ENCODE measurements around the gene IRGQ. TPM values are rescaled to one million over a fixed set of nuclear protein-coding genes. Genes with fewer than 3 reads are reported as not detected.

Gene IRGQ
- total and polyA plus RNA-seq, 2 donors, result 5.9 to 26.2 TPM

DNA sequence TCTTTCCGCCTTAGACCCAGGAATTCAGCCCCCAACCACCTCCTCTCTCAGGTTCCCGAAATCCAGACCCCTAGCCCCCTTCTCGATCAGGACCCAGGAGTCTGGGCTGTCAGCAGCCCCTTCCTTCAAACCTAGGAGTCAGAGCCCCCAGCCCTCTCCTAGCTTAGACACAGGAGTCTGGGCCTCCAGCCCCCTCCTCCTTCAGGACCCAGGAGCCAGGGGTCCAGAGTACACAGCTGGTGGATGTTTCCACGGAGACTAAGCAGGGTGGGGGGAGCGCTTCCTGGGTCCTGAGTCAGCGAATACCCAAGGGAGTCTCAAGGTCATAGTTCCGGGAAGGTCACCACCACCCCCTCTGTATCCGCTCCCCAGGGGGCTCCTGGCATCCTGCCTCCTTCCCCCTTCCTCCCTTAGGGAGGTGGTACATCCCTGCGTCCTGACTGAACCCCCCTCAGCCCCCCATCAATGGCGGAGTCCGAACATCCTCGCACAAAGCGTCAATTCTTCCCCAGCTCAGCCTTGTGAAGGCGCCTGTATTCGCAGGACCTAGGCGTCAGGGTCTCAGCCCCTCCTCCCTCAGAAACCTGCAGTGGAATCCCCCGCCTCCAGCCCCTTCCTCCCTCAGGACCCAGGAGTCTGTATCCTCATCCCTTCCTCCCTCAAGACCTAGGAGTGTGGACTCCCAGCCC lies 39.1 kb upstream of the IRGQ start:
- H3K27ac ChIP-seq (ENCODE audit: low read depth), result no peak overlapping the region
- no peak overlapping the region for H3K4me3 ChIP-seq (ENCODE audit: low read depth, low read length)
- 18% methylated on average over 17 of the region's 17 CpGs for WGBS
- no peaks in the 10 kb centered on the region for H3K36me3 ChIP-seq (ENCODE audit: insufficient read depth)
- no peaks in the 10 kb centered on the region for H3K4me1 ChIP-seq (ENCODE audit: insufficient read depth)
- no peak for DNase-seq (ENCODE audit: extremely low spot score)

DNA sequence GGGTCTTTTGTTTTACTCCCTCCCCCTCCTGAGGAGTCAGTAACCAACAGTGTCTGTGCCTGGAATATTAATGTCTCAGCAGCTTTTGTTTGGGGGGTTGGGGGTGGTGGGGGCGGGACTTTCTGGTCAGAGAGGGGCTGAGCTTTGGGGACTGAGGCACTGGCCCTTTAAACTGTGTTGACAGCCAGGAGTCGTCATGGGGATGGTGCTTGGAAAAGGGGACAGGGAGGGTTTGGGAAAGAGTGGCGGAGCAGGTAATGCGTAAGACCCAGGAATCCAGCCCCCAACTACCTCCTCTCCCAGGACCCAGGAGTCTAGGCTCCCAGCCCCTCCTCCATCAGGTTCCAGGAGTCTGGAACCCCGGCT lies 38.6 kb upstream of the IRGQ start:
- H3K4me3 ChIP-seq (ENCODE audit: low read depth, low read length), result no peak overlapping the region
- no peak for DNase-seq (ENCODE audit: extremely low spot score)
- no peaks in the 10 kb centered on the region for H3K4me1 ChIP-seq (ENCODE audit: insufficient read depth)
- no peaks in the 10 kb centered on the region for H3K36me3 ChIP-seq (ENCODE audit: insufficient read depth)
- no peak overlapping the region for H3K27ac ChIP-seq (ENCODE audit: low read depth)
- 30% methylated on average over 5 of the region's 5 CpGs for WGBS

DNA sequence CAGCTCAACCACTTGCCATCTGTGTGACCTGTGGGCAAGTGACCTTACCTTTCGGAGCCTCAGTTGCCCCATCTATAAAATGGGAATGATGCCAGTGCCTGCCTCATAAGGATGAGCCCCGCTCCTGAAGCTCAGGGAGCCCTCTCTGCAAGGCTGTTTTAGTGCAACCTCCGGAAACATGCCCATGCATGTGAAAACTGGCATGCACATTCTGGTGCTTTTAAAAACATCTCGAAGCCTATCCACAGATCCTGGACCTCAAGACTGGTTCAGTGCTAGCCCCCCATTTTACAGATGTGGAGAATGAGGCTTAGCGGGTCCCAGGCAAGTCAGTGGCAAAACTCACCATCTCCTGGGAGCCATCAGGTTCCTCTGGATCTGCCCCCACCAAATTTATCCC lies 38.1 kb upstream of the IRGQ start:
- WGBS, result 68% methylated on average over 5 of the region's 5 CpGs
- H3K27ac ChIP-seq (ENCODE audit: low read depth), result no peak overlapping the region

DNA sequence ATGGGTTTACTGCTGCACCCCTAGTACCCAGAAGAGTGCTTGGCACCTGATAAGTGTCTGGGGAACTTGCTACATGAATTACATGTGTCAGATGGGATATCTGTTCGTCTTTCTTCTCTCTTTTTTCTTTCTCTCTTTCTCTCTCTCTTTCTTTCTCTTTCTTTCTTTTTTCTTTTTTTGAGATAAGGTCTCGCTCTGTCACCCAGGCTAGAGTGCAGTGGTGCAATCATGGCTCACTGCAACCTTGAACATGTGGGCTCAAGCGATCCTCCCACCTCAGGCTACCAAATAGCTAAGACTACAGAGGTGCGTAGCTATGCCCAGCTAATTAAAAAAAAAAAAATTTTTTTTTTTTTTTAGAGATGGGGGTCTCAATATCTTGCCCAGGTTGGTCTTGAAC lies 37.6 kb upstream of the IRGQ start:
- H3K36me3 ChIP-seq (ENCODE audit: insufficient read depth), result no peaks in the 10 kb centered on the region
- no peak overlapping the region for H3K27ac ChIP-seq (ENCODE audit: low read depth)
- H3K4me3 ChIP-seq (ENCODE audit: low read depth, low read length), result no peak overlapping the region
- no peaks in the 10 kb centered on the region for H3K4me1 ChIP-seq (ENCODE audit: insufficient read depth)
- WGBS, result 88% methylated on average over 4 of the region's 4 CpGs
- no peak for DNase-seq (ENCODE audit: extremely low spot score)

More for the DNA sequence above, 38.1 kb upstream of the IRGQ start:
- Histone ChIP-seq H3K4me1 (ENCODE audit: insufficient read depth) (no peaks in the 10 kb centered on the region), H3K36me3 (ENCODE audit: insufficient read depth) (no peaks in the 10 kb centered on the region), H3K4me3 (ENCODE audit: low read depth, low read length) (no peak overlapping the region)
- no peak for DNase-seq (ENCODE audit: extremely low spot score)

DNA sequence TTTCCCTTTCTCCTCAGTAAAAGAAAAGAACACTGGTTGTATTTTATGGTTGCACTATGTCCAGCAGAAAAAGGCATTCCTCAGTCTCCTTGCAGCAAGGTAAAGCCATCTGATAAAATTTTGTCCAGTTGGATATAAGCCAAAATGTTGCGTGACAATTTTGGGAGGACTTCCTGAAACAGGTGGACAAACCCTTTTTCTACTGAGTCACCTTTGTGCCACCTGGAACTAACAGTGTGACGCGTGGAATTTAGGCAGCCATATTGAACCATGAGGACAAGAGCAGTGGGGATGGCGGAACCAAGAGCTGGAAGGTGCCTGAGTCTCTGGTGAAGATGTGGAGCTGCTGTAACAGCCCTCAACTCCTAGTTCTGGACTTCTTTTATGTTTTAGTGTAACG lies 35.6 kb upstream of the IRGQ start:
- H3K4me1 ChIP-seq (ENCODE audit: insufficient read depth), result no peaks in the 10 kb centered on the region
- no peak for DNase-seq (ENCODE audit: extremely low spot score)
- 87% methylated on average over 5 of the region's 5 CpGs for WGBS

DNA sequence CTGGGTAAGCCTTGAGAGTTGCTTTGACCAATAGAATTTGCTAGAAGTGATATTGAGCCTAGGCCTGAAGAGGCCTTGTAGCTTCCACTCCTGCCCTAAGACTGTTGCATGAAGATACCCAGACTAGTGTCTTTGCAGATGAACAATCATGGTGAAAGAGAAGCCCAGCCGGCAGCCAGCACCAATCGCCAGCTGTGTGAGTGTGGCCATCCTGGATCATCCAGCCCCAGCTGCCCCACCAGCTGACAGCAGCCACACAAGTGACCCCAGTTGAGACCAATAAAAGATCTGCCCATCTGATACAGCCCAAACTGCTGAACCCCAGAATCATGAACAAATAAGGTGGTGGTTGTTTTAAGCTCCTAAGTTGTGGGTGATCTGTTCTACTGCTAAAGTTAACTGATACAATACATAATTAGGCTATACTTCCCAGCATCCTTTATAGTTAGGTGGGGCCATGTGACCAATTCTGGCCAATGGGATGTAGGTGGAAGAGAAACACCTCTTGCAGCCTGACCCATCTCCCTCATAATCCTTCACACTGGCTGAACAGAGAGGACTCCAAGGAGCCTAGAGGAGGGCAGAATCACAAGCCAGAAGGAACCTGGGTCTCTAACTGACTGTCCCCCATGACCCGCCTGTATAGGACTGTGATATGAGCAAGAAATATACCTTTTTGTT lies 32.9 kb upstream of the IRGQ start:
- Histone ChIP-seq H3K36me3 (ENCODE audit: insufficient read depth) (no peaks in the 10 kb centered on the region), H3K4me1 (ENCODE audit: insufficient read depth) (no peaks in the 10 kb centered on the region), H3K4me3 (ENCODE audit: low read depth, low read length) (no peak overlapping the region), H3K27ac (ENCODE audit: low read depth) (no peak overlapping the region)
- no peak for DNase-seq (ENCODE audit: extremely low spot score)
- WGBS, result 84% methylated on average over 3 of the region's 3 CpGs

More for the DNA sequence above, 35.6 kb upstream of the IRGQ start:
- Histone ChIP-seq H3K4me3 (ENCODE audit: low read depth, low read length) (no peak overlapping the region), H3K36me3 (ENCODE audit: insufficient read depth) (no peaks in the 10 kb centered on the region), H3K27ac (ENCODE audit: low read depth) (no peak overlapping the region)

DNA sequence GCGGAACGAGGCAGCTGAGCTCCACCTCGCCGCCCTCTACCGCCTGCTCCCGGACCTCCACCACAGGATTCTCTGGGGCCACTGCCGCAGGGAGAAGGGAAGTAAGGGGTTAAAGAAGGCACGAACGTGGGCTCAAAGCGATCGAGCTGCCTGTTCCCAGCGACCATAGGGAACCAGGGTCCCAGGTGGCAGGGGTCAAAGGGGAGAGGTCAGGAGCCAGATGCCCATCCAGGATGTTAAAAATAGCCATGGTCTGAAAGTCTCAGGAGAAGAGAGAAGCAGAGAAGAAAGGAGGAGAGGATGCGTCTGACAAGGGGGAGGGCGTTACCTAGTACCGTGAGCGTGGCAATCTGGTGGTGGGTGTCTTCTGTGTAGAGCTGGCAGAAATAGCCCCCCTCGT lies 30.9 kb upstream of the IRGQ start:
- H3K4me3 ChIP-seq (ENCODE audit: low read depth, low read length), result no peak overlapping the region
- no peaks in the 10 kb centered on the region for H3K36me3 ChIP-seq (ENCODE audit: insufficient read depth)
- no peak for DNase-seq (ENCODE audit: extremely low spot score)
- 52% methylated on average over 17 of the region's 17 CpGs for WGBS
- no peak overlapping the region for H3K27ac ChIP-seq (ENCODE audit: low read depth)
- no peaks in the 10 kb centered on the region for H3K4me1 ChIP-seq (ENCODE audit: insufficient read depth)

DNA sequence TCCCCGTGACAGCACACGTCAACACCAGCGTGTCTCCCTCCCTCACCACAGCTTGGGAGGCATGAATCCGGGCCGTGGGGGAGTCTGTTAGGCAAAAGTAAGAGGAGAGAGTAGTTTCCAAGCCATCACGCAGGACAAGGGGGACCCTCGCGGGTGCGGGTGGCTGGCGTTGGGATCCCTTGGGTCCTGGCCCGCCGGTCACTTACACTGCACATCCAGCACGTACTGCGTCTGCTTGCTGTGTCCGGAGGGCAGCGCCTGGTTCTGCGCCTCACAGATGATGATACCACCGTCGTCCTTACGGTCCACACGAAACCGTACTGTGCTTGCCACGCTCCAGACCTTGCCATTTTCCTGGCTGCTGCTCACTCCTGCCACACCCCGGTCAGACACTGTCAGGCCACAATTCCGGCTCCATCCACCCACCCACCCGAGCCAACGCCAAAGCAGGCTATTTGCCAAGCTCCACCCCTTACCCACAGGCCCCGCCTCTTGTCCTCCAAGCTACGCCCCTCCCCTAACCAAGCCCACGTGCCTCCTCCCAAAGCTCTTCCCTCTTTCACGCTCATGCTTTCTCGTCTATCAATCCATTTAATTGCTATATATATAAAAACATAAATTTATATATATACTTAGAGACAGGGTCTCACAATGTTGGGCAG lies 30.1 kb upstream of the IRGQ start:
- DNase-seq (ENCODE audit: extremely low spot score), result no peak
- 75% methylated on average over 32 of the region's 32 CpGs for WGBS
- Histone ChIP-seq H3K27ac (ENCODE audit: low read depth) (no peak overlapping the region), H3K4me1 (ENCODE audit: insufficient read depth) (no peaks in the 10 kb centered on the region), H3K36me3 (ENCODE audit: insufficient read depth) (no peaks in the 10 kb centered on the region), H3K4me3 (ENCODE audit: low read depth, low read length) (no peak overlapping the region)

DNA sequence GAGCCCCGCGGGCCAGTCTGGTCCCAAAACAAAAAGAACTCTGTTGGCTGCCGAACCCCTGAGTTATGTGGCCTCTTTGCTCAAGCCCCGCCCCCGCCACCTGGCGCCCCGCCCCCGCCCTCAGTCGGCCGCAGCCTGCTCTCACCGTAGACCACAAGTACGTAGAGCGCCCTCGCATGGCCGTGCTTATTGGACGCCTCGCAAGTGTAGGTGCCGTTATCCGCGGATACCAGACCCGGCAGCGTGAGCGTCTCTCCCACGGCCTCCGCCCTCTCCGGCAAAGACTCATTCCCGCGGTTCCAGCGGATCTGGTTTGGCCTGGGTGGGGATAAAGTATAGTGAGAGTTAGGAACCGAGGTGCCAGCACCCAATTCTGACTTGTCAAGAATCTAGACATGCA lies 29.0 kb upstream of the IRGQ start:
- Histone ChIP-seq H3K27ac (ENCODE audit: low read depth) (no peak overlapping the region), H3K36me3 (ENCODE audit: insufficient read depth) (no peaks in the 10 kb centered on the region), H3K4me3 (ENCODE audit: low read depth, low read length) (no peak overlapping the region), H3K4me1 (ENCODE audit: insufficient read depth) (no peaks in the 10 kb centered on the region)
- WGBS, result 23% methylated on average over 30 of the region's 30 CpGs
- DNase-seq (ENCODE audit: extremely low spot score), result no peak

DNA sequence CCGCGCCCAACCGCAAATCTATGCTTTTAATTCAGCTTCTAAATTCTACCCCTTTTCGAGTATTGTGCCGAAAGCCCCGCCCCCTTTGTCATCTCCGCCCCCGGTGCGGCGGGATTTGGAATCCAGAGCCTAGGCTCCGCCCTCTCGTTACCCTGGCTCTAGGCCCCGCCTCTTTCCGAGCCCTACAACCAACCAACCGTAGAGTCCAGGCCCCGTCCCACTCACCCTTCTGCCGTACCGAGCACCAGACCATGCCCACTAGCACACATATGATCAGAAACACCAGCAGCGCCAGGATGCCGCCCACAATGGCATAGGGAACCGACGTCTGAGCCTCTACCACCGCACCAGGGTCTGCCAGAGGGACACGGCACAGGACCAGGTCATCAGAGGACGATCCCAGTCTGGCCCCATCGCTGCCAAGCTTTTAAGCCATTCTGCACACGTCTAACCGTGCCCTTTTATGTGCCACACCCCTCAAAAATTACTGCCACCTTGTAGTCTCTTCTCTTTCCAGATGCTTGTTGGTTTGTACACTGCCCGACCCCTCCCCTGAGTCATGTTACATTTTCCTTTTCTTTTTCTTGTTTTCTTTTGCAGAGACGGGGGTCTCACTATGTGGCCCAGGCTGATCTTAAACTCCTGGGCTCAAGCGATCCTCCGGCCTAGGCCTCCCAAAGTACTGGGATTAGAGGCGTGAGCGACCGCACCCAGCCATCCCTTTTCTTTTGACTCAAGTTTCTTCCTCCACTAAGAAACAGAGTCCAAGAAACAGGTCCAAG lies 28.1 kb upstream of the IRGQ start:
- 76% methylated on average over 35 of the region's 35 CpGs for WGBS
- DNase-seq (ENCODE audit: extremely low spot score), result no peak
- no peaks in the 10 kb centered on the region for H3K36me3 ChIP-seq (ENCODE audit: insufficient read depth)
- no peak overlapping the region for H3K27ac ChIP-seq (ENCODE audit: low read depth)
- H3K4me3 ChIP-seq (ENCODE audit: low read depth, low read length), result no peak overlapping the region
- H3K4me1 ChIP-seq (ENCODE audit: insufficient read depth), result no peaks in the 10 kb centered on the region

DNA sequence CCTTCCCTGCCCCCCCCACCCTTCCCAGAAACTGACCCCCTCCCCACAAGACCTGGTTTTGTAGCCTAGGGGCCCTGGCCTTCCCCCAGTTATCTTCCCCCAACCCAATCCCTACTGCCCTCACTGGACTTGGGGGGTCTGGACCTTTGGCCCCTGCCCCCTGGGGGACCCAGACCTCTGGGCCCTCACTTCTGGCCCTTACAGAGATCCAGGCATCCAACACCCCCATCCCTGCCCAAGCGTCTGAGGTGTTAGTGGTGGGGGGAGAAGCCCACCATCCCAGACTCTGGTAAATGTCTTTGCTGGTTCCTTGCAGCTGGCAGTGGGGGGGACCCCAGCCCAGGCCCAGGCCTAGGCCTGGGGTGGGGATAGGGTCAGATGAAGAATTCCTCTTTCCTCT lies 27.0 kb upstream of the IRGQ start:
- H3K4me1 ChIP-seq (ENCODE audit: insufficient read depth), result no peaks in the 10 kb centered on the region
- H3K4me3 ChIP-seq (ENCODE audit: low read depth, low read length), result no peak overlapping the region
- 81% methylated on average over 1 of the region's 1 CpG for WGBS
- H3K36me3 ChIP-seq (ENCODE audit: insufficient read depth), result no peaks in the 10 kb centered on the region
- H3K27ac ChIP-seq (ENCODE audit: low read depth), result no peak overlapping the region
- DNase-seq (ENCODE audit: extremely low spot score), result no peak

DNA sequence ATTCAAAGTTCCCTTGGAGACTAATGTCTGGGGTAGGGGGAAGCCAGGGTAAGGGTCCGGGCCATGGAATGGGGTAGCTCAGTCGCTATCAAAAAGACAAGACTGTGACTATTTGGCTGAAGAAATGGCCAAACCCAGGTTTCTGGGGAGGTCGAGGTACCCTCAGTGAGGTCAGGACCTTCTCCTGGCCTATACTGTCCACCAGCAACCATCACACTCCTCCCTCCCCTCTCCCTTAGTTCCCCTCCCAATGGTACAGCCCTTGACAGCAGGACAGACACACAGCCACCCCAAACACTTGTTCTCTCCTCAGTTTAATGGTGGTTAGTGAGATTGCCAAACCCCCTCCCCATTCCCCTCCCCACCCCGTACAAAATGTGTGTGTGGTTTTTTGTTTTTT lies 26.1 kb upstream of the IRGQ start:
- no peak overlapping the region for H3K4me3 ChIP-seq (ENCODE audit: low read depth, low read length)
- 77% methylated on average over 4 of the region's 4 CpGs for WGBS
- H3K27ac ChIP-seq (ENCODE audit: low read depth), result no peak overlapping the region
- DNase-seq (ENCODE audit: extremely low spot score), result no peak
- no peaks in the 10 kb centered on the region for H3K4me1 ChIP-seq (ENCODE audit: insufficient read depth)
- no peaks in the 10 kb centered on the region for H3K36me3 ChIP-seq (ENCODE audit: insufficient read depth)

DNA sequence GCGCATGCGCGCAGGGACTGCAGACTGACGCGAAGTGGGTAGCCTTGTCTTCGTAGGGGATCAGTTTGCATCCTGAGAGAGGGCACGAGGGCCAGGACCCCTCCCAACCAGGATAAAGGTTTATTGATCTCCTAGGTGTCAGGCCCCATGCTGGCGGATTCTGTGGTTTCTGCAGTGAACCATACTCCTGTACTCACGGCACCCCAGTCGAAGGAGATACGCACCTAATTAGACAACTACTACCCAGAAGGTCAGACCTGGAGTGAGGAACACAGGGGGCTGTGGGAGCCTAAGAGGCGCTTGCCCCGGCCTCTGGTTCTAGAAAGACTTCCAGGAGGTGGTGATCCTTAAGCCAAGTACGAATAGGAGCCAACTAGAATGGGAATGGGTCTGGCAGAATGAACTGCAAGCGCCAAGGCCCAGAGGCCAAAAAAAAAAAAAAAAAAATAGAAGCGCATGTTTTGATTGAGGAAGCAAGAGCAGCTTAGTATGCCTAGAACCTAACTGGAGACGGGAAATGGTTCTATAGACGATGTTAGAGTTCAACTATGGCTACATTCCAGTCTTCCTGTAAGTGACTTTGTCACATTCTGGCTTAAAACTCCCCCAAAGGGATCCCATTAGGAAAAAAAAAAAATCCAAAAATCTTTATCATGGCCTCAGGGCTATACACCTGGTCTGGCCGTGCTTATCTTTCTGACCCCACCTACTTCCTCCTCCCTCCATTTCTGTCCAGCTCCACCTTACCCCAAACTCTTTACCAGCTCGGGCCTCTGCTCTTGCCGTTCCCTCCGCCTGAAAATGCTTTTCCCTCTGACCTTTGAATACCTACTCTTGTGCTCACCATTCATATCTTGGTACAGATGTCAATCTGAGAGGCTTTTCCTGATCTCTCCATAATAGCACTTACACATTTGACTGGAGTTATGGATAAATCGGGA lies 24.4 kb upstream of the IRGQ start:
- 37% methylated on average over 23 of the region's 23 CpGs for WGBS

More for the DNA sequence above, 24.4 kb upstream of the IRGQ start:
- Histone ChIP-seq H3K36me3 (ENCODE audit: insufficient read depth) (no peaks in the 10 kb centered on the region), H3K4me1 (ENCODE audit: insufficient read depth) (no peaks in the 10 kb centered on the region), H3K4me3 (ENCODE audit: low read depth, low read length) (peak overlapping the region; percentile 69), H3K27ac (ENCODE audit: low read depth) (peak overlapping the region; percentile 77)
- DNase-seq (ENCODE audit: extremely low spot score), result no peak
